Stomach (tissue), 9 donors: ENCODE measurements around the gene RALGAPA2. TPM values are rescaled to one million over a fixed set of nuclear protein-coding genes. Genes with fewer than 3 reads are reported as not detected.
A peak's percentile ranks its signal among the peaks of the same experiment; 100 is the strongest.

Experiments used
- DNase-seq, 2 donors: peaks; one replicate each; pipeline versions ENCODE4 v3.0.0 to v3.0.0-alpha.2; 2013 to 2019
- H3K27ac ChIP-seq, 5 donors: fragments of 200-600 bp in 4 of 5; sonication (generic) in 4 of 5; one replicate each; pipeline ENCODE4 v1.5.1; 2013 to 2019; ENCODE audit warnings: mild to moderate bottlenecking in 1 of 5, moderate library complexity in 1 of 5
- H3K27me3 ChIP-seq, 3 donors: fragments of 200-600 bp; sonication (generic); one replicate each; pipeline ENCODE4 v1.5.1; 2017 to 2019; ENCODE audit warnings: mixed run types in 1 of 3
- H3K36me3 ChIP-seq, 4 donors: fragments of 200-600 bp; sonication (generic); 1 replicate in 3 of 4; 2 replicates in 1 of 4; pipeline ENCODE4 v1.5.1; 2016 to 2019
- H3K4me1 ChIP-seq, 4 donors: fragments of 200-600 bp; sonication (generic); one replicate each; pipeline ENCODE4 v1.5.1; 2016 to 2019
- H3K4me3 ChIP-seq, 4 donors: fragments of 200-600 bp; sonication (generic) in 3 of 4; one replicate each; pipeline ENCODE4 v1.5.1; 2016 to 2019; ENCODE audit warnings: mild to moderate bottlenecking in 1 of 4
- H3K9me3 ChIP-seq, 4 donors: fragments of 200-600 bp; sonication (generic); one replicate each; pipeline ENCODE4 v1.5.1; 2016 to 2019
- EP300 ChIP-seq: sonication (generic); formaldehyde crosslinking; IDR thresholded peaks from one replicate; pipeline ENCODE4 v1.6.1; 2017; ENCODE audit warnings: antibody characterized with exemption
- POLR2A ChIP-seq, 4 donors: fragments of 450-650 bp; IDR thresholded peaks; one replicate each; pipeline ENCODE4 v1.6.1; 2016; ENCODE audit warnings: antibody characterized with exemption in 4 of 4, control low read depth in 2 of 4, mild to moderate bottlenecking in 1 of 4, moderate library complexity in 1 of 4
- POLR2AphosphoS5 ChIP-seq, 3 donors: sonication (generic); formaldehyde crosslinking; IDR thresholded peaks; one replicate each; pipeline ENCODE4 v1.6.1; 2016; ENCODE audit warnings: antibody characterized with exemption in 3 of 3
- WGBS, 5 donors: extraction: QIAGEN DNeasy Blood & Tissue Kit in 3 of 5; methylation state at CpG; one replicate each; pipeline versions ENCODE4 v1.1.5 to v1.1.7; 2013 to 2018; 5-methylcytosine and 5-hydroxymethylcytosine counted together
- intact Hi-C: fragments of 100-400 bp; cut with DNase I; formaldehyde crosslinking; loops from one replicate; pipeline ENCODE4 v1.15.1; 2023; ENCODE audit warnings: low total_unique reads
- polyA plus RNA-seq, 3 donors: library from polyadenylated mRNA; stranded (reverse); fragments of 200-250 nt; gene quantifications; one replicate each; pipeline ENCODE4 v1.2.3, GENCODE V29; 2013
- total RNA-seq, 5 donors: library from RNA; depleted of rRNA; stranded (reverse); fragments of >200 nt; gene quantifications; one replicate each; pipeline versions ENCODE4 v1.1.0 to v1.2.3, GENCODE V29; 2014 to 2016
- TF ChIP-seq, protein P1 (sequence below), 7 experiments: fragments of 450-650 bp in 4 of 7; fragments of 200-600 bp in 3 of 7; sonication (generic) in 3 of 7; IDR thresholded peaks; one replicate each; pipeline ENCODE4 v1.5.1; 2016 to 2019; ENCODE audit warnings: antibody characterized with exemption in 7 of 7, control low read depth in 2 of 7, mild to moderate bottlenecking in 1 of 7
- donor health status: healthy with polysubstance abuse.
- donor health status: Bipolar disorder and iron deficiency.
- donor health status: healthy.

RALGAPA2 gene
- total and polyA plus RNA-seq, 8 donors: 4.3 to 159 (median 48.7) TPM

DNA sequence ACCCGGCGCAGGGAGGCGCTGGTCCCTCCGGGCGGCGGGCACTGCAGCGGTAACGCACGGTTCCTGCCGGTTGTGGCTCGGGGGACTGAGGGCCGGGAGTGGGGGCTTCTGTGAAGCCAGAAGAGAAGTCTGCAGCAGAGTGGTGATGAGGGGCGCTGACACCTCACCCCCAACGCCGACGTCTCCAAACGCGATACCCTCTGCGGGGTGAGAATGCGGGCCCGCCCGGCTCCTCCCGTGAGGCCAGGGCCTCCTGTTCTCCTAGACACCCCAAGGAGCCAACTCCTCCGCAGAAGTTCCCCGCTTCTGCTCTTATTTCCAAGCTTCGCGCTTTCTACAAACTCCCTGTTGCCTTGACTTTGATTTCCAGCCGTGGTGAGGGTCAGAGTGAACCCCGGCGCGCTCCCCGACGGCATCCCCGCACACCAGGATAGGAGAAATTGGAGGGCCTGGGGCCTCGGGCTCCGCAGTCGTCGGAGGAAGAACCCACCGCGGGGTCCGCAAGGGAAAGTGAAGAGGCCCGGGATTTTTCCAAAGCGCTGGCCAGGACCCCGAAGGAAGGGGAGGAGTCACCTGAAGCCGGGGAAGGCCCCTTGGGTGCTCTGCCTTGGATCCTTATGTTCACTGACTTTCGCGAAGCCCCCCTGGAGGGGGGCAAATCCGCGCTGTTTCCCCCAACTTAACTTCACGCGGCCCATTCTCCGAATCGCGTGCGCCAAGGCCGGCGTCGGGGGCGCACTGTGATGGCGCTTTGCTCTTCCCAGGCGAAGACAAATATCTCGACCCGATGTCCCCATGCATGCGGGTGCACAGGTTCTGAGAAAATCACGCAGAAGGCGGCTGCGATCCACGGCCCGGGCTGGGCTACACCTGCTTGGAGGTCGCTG lies 347.6 kb downstream of the RALGAPA2 start:
- TF ChIP-seq POLR2AphosphoS5 (IDR thresholded peaks at IDR 0.05) (no peak), POLR2A (IDR thresholded peaks at IDR 0.05) (no peak), EP300 (no peak)
- Histone ChIP-seq H3K27me3 (peaks cover 41 to 100% (median 84%) of the 10 kb centered on the region in 3 donors), H3K27ac (no peak overlapping the region), H3K9me3 (no peaks in the 10 kb centered on the region), H3K4me1 (peaks cover 44 to 82% (median 65%) of the 10 kb centered on the region in 4 donors), H3K36me3 (no peaks in the 10 kb centered on the region), H3K4me3 (peak overlapping the region in 1 of 4 donors; percentile 33)
- 5 to 16% (median 7%) methylated on average over 52 to 70 of the region's 70 CpGs for WGBS, 5 donors
- no peak for DNase-seq
- intact Hi-C loops: loop anchor here (5.0 kb wide), 1 partner anchor 202 kb away; no protein-coding TSS in a partner anchor

DNA sequence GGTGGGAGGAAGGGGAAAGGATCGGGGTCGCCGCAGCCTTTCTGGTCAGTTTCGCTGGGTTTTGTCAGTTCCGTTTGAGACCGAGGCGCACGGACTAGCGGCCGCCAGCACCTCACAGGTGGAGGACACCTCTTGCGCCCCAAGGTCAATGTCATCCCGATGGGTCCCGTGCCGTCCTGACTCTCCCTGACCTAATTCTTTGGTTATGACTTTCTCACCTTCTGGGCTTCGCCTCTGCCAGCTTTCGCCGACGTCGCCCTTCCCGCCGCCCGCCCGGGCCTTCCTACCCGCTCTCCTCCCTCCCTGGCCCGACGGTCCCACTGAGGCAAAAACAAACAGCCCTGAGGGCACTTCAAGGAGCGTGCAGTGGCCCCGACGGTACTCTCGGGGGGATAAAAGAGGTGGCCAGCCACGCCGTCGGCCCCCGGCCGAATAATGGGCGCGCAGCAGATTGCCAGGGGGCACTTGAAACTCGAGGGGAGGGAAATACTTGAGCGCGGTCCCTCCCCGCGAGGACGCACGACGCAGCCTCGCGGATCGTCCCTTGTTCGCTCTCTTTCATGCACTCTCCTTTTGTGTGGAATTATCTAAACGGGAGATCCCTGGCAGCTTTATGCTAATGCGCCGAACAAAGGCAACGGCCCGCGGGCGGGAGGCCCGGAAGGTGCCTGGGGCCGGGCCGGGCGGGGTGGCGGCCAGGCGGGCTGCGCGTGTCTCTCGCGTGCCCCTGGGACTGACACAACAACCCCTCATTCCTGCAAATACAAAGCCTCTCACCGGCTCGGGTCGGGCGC lies 348.4 kb downstream of the RALGAPA2 start:
- peak overlapping the region in 3 of 4 donors; percentile 7 to 33 (median 14) for H3K4me3 ChIP-seq
- intact Hi-C loops: loop anchor here (5.0 kb wide), 1 partner anchor 203 kb away; no protein-coding TSS in a partner anchor

DNA sequence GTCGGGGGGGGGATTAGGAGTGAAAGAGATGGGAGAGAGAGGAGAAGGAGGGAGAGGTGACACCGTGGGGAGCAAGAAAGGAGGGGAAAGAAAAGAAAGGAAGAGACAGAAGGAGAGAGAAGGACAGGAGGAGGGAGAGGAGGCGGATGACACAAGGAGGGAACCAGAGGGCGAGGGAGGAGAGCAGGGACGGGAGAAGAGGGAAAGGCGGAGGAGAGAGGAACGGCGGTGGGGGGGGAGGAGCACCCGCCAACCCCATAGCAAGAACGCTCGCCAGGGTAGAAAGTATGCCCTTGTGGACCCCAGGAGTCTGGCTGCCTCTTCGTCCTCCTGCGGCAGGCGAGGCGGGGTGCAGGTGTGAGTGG lies 349.0 kb downstream of the RALGAPA2 start:
- no peak for DNase-seq
- Histone ChIP-seq H3K27me3 (peaks cover 28 to 94% (median 70%) of the 10 kb centered on the region in 3 donors), H3K36me3 (no peaks in the 10 kb centered on the region), H3K9me3 (no peaks in the 10 kb centered on the region), H3K4me1 (peaks cover 31 to 74% (median 55%) of the 10 kb centered on the region in 4 donors), H3K4me3 (peak overlapping the region in 3 of 4 donors; percentile 7 to 33 (median 14)), H3K27ac (no peak overlapping the region)
- TF ChIP-seq, protein P1, sequence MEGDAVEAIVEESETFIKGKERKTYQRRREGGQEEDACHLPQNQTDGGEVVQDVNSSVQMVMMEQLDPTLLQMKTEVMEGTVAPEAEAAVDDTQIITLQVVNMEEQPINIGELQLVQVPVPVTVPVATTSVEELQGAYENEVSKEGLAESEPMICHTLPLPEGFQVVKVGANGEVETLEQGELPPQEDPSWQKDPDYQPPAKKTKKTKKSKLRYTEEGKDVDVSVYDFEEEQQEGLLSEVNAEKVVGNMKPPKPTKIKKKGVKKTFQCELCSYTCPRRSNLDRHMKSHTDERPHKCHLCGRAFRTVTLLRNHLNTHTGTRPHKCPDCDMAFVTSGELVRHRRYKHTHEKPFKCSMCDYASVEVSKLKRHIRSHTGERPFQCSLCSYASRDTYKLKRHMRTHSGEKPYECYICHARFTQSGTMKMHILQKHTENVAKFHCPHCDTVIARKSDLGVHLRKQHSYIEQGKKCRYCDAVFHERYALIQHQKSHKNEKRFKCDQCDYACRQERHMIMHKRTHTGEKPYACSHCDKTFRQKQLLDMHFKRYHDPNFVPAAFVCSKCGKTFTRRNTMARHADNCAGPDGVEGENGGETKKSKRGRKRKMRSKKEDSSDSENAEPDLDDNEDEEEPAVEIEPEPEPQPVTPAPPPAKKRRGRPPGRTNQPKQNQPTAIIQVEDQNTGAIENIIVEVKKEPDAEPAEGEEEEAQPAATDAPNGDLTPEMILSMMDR (IDR thresholded peaks at IDR 0.05): no peak
- TF ChIP-seq POLR2A (IDR thresholded peaks at IDR 0.05): no peak
- TF ChIP-seq EP300: no peak
- no peak for TF ChIP-seq POLR2AphosphoS5 (IDR thresholded peaks at IDR 0.05)
- intact Hi-C loops: loop anchor here (5.0 kb wide), 1 partner anchor 204 kb away; no protein-coding TSS in a partner anchor
- WGBS, 5 donors: 3 to 8% (median 4%) methylated on average over 14 to 15 of the region's 15 CpGs

More for the DNA sequence above, 348.4 kb downstream of the RALGAPA2 start:
- peak overlapping the region in 1 of 5 donors; percentile 20 for H3K27ac ChIP-seq
- H3K4me1 ChIP-seq: peaks cover 36 to 77% (median 59%) of the 10 kb centered on the region in 4 donors
- H3K27me3 ChIP-seq: peaks cover 34 to 99% (median 76%) of the 10 kb centered on the region in 3 donors
- DNase-seq: peak in 1 of 2 donors; percentile 46
- WGBS, 5 donors: 2 to 3% (median 2%) methylated on average over 65 to 70 of the region's 70 CpGs
- no peaks in the 10 kb centered on the region for H3K9me3 ChIP-seq
- TF ChIP-seq, protein P1 (IDR thresholded peaks at IDR 0.05): no peak
- no peak for TF ChIP-seq EP300
- no peak for TF ChIP-seq POLR2AphosphoS5 (IDR thresholded peaks at IDR 0.05)
- TF ChIP-seq POLR2A (IDR thresholded peaks at IDR 0.05): no peak
- H3K36me3 ChIP-seq: no peaks in the 10 kb centered on the region

DNA sequence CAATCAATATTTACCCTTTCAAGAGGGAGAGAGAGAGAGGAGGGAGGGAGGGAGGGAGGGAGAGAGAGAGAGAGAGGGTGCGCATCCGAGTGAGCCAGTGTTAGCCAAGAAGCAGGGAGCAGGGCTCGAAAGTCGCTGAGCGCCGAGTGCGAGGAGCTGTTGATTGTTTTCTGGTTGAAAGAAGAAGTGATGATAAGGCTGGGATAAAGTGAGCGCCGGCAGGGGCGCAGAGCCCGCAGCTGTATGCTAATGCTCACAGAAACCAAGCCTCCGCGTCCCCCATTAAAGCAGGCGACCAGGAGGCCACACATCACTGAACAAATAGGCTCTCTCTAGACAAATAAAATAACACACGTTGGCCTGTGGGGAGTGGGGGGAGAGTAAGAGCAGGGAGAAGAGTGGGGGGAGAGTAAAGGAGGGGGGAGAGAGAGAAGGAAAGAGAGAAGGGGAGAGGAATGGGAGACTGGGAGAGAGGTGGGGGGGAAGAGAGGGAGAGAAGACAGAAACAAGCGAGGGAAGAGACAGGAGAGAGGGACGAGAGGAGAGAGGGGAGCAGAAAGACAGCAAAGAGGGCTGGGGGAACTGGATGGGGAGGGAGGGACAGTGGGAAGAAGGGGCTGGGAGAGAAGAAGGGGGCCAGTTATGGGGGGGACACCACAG lies 349.5 kb downstream of the RALGAPA2 start:
- TF ChIP-seq EP300 (no peak), POLR2AphosphoS5 (IDR thresholded peaks at IDR 0.05) (no peak), POLR2A (IDR thresholded peaks at IDR 0.05) (no peak)
- TF ChIP-seq, protein P1 (IDR thresholded peaks at IDR 0.05): no peak
- 2 to 3% (median 3%) methylated on average over 17 of the region's 17 CpGs for WGBS, 5 donors
- peak in 1 of 2 donors; percentile 64 for DNase-seq
- Histone ChIP-seq H3K27me3 (peaks cover 28 to 88% (median 66%) of the 10 kb centered on the region in 3 donors), H3K36me3 (no peaks in the 10 kb centered on the region), H3K9me3 (no peaks in the 10 kb centered on the region), H3K4me1 (peaks cover 29 to 71% (median 52%) of the 10 kb centered on the region in 4 donors), H3K27ac (no peak overlapping the region), H3K4me3 (no peak overlapping the region)
- intact Hi-C loops: loop anchor here (5.0 kb wide), 1 partner anchor 204 kb away; no protein-coding TSS in a partner anchor
